Peyer's patch (tissue), 4 donors: ENCODE measurements around the gene CHRD. TPM values are rescaled to one million over a fixed set of nuclear protein-coding genes. Genes with fewer than 3 reads are reported as not detected.

Experiments used
- DNase-seq, 3 donors: peaks; one replicate each; pipeline ENCODE4 v3.0.0-alpha.2; 2017 to 2019
- H3K27ac ChIP-seq, 4 donors: fragments of 200-600 bp; sonication (generic); one replicate each; pipeline ENCODE4 v1.5.1; 2016 to 2019
- H3K27me3 ChIP-seq, 2 donors: fragments of 200-600 bp; sonication (generic); one replicate each; pipeline ENCODE4 v1.5.1; 2019
- H3K36me3 ChIP-seq, 3 donors: fragments of 200-600 bp; sonication (generic); one replicate each; pipeline ENCODE4 v1.5.1; 2016 to 2019
- H3K4me1 ChIP-seq, 4 donors: fragments of 200-600 bp; sonication (generic); one replicate each; pipeline ENCODE4 v1.5.1; 2016 to 2019
- H3K4me3 ChIP-seq, 4 donors: fragments of 200-600 bp; sonication (generic); 1 replicate in 3 of 4; 2 replicates in 1 of 4; pipeline ENCODE4 v1.5.1; 2016 to 2019; ENCODE audit warnings: mild to moderate bottlenecking in 1 of 4
- H3K9me3 ChIP-seq, 4 donors: fragments of 200-600 bp; sonication (generic); one replicate each; pipeline ENCODE4 v1.5.1; 2016 to 2019; ENCODE audit warnings: mild to moderate bottlenecking in 1 of 4
- CTCF ChIP-seq, 6 experiments: fragments of 450-650 bp in 4 of 6; fragments of 200-600 bp in 2 of 6; sonication (generic) in 1 of 6; IDR thresholded peaks; one replicate each; pipeline ENCODE4 v1.5.1; 2017 to 2019; ENCODE audit warnings: antibody characterized with exemption in 6 of 6, mild to moderate bottlenecking in 3 of 6, moderate library complexity in 1 of 6
- POLR2A ChIP-seq, 2 donors: fragments of 450-650 bp; IDR thresholded peaks; one replicate each; pipeline ENCODE4 v1.5.1; 2017; ENCODE audit warnings: antibody characterized with exemption in 2 of 2, mild to moderate bottlenecking in 2 of 2, moderate library complexity in 2 of 2
- total RNA-seq, 4 donors: library from RNA; depleted of rRNA; stranded (reverse); fragments of >200 nt; gene quantifications; one replicate each; pipeline ENCODE4 v1.1.0, GENCODE V29; 2016

CHRD gene
- total RNA-seq, 4 donors from 2014 or later: 0.53 to 17.3 (median 4.4) TPM

GRCh38 chr3:184368586-184369183, 11.2 kb upstream of the CHRD start:
- Histone ChIP-seq H3K9me3 (no peaks in the 10 kb centered on the region), H3K27me3 (no peaks in the 10 kb centered on the region), H3K36me3 (peaks cover 0 to 31% (median 0%) of the 10 kb centered on the region in 3 donors), H3K27ac (no peak overlapping the region), H3K4me1 (peaks cover 0 to 20% (median 0%) of the 10 kb centered on the region in 4 donors), H3K4me3 (no peak overlapping the region)
- no peak for DNase-seq
- TF ChIP-seq POLR2A (IDR thresholded peaks at IDR 0.05): no peak
- no peak for TF ChIP-seq CTCF (IDR thresholded peaks at IDR 0.05)

GRCh38 chr3:184371570-184372018, 8.3 kb upstream of the CHRD start:
- TF ChIP-seq CTCF (IDR thresholded peaks at IDR 0.05) (peak; percentile 41 to 96 (median 88)), POLR2A (IDR thresholded peaks at IDR 0.05) (no peak)
- H3K9me3 ChIP-seq: no peaks in the 10 kb centered on the region
- peaks cover 0 to 5% (median 0%) of the 10 kb centered on the region in 4 donors for H3K4me1 ChIP-seq
- no peak overlapping the region for H3K4me3 ChIP-seq
- H3K27me3 ChIP-seq: no peaks in the 10 kb centered on the region
- DNase-seq: peak; percentile 34 to 86 (median 78)
- no peak overlapping the region for H3K27ac ChIP-seq
- peaks cover 0 to 22% (median 0%) of the 10 kb centered on the region in 3 donors for H3K36me3 ChIP-seq

GRCh38 chr3:184372296-184372821, 7.5 kb upstream of the CHRD start:
- H3K27ac ChIP-seq: no peak overlapping the region
- H3K4me1 ChIP-seq: peaks cover 0 to 5% (median 0%) of the 10 kb centered on the region in 4 donors
- TF ChIP-seq POLR2A (IDR thresholded peaks at IDR 0.05): no peak
- TF ChIP-seq CTCF (IDR thresholded peaks at IDR 0.05): no peak
- H3K27me3 ChIP-seq: no peaks in the 10 kb centered on the region
- H3K9me3 ChIP-seq: no peaks in the 10 kb centered on the region
- H3K36me3 ChIP-seq: peaks cover 0 to 19% (median 0%) of the 10 kb centered on the region in 3 donors
- no peak for DNase-seq
- no peak overlapping the region for H3K4me3 ChIP-seq

- H3K4me3 ChIP-seq: no peak overlapping the region
- H3K9me3 ChIP-seq: no peaks in the 10 kb centered on the region
- no peak for TF ChIP-seq CTCF (IDR thresholded peaks at IDR 0.05)
- no peak for TF ChIP-seq POLR2A (IDR thresholded peaks at IDR 0.05)
- no peaks in the 10 kb centered on the region for H3K27me3 ChIP-seq
- peaks cover 0 to 5% (median 0%) of the 10 kb centered on the region in 4 donors for H3K4me1 ChIP-seq
- DNase-seq: no peak
- peaks cover 0 to 15% (median 0%) of the 10 kb centered on the region in 3 donors for H3K36me3 ChIP-seq
- no peak overlapping the region for H3K27ac ChIP-seq
Observed at GRCh38 chr3:184372911-184373310, 6.9 kb upstream of the CHRD start.

GRCh38 chr3:184373422-184373821, 6.4 kb upstream of the CHRD start:
- Histone ChIP-seq H3K9me3 (no peaks in the 10 kb centered on the region), H3K4me3 (no peak overlapping the region), H3K36me3 (peaks cover 0 to 10% (median 0%) of the 10 kb centered on the region in 3 donors), H3K4me1 (peaks cover 0 to 5% (median 0%) of the 10 kb centered on the region in 4 donors), H3K27ac (no peak overlapping the region), H3K27me3 (no peaks in the 10 kb centered on the region)
- DNase-seq: no peak
- TF ChIP-seq CTCF (IDR thresholded peaks at IDR 0.05) (no peak), POLR2A (IDR thresholded peaks at IDR 0.05) (no peak)
